ENCODE results near the gene APELA.
"Not testable (repeated sequence)": the region's sequence is repeated elsewhere in the genome, so short reads cannot be mapped to it uniquely, and the experiment has no call there.

APELA gene, protein sequence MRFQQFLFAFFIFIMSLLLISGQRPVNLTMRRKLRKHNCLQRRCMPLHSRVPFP

DNA sequence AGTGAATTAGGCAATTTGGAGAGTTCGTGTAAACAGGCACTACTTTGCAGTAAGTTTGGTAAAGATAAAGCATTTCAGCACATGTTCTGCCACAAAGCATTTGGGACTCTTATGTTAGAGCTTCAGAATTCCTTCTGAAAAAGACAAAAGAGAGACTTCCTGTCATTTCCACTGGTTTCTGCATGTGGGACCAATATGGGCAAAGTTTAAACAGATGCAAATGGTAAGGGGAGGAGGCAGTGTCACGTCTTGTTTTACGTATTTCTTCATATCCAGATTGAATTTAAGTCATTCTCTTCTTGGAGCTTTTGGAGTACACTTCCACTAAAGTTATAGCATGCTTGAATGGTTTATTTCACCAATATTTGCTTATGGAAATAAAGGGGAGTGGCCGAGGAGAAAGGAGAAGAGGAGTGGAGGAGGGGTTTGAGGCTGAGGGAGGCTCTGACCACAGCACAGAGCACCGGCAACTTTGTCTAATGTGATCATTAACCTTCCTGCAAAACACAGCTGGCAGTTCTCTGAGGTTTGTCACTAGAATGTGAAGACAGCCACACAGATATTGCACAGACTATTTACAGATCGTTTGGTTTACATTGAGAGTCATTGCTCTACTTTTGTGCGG, at the start of gene APELA:
Gene APELA, plus strand, starts transcription at position 479 of the 625 bp plus-strand sequence. CDS start 154 bp downstream, outside the sequence.
- DNase-seq: no peak

GRCh38 chr4:164828955-164829354, 48.0 kb upstream of the APELA start:
- DNase-seq: no peak

- DNase-seq: no peak
Observed at GRCh38 chr4:164846566-164846965, 30.4 kb upstream of the APELA start.

DNA sequence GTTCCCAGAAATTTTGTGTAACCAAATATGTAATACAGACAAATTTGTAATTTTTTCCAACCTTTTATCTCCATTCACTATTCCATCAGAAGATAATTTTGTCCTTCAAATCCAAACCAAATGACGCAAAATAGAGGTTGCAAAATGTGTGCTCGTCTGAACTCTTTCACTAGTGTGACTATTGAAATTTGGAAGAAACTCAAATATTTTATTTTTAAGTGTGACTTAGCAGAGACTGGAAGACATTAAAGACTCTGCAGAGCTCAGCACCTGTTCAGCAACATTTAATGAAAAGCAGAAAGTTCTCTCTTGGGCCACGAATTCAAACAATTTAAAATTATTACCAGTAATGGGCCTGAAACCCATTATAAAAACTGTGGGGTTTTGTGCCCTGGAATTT, 30.0 kb upstream of the APELA start:
- DNase-seq: no peak

- no peak for DNase-seq
Observed at GRCh38 chr4:164847967-164848649, 28.9 kb upstream of the APELA start.

GRCh38 chr4:164856396-164856795, 20.6 kb upstream of the APELA start:
- no peak for DNase-seq

- no peak for DNase-seq
Observed at GRCh38 chr4:164866817-164867490, 10.0 kb upstream of the APELA start.

- DNase-seq: no peak
Observed at GRCh38 chr4:164871673-164872072, 5.3 kb upstream of the APELA start.

- DNase-seq: no peak
Observed at GRCh38 chr4:164872481-164872880, 4.5 kb upstream of the APELA start.

DNA sequence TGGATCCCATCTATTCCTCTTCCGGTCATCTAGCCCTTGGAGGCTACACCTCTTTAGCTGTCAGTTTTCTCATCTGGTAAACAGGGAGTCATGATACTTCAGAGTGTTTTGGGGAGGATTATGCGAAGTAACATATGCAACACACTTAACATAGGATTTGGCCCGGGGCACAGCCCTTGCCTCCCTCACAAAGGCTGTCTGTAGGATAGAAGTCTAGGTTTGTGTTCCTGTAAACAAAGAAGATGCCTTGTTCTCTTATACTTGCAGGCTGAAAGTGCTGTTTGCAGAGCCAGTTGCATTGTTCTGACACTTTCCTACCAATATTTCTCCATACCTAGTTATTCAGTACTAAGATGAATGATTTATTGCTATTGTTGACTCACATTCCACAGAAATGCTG, 2.2 kb upstream of the APELA start:
- no peak for DNase-seq

- DNase-seq: no peak
Observed at GRCh38 chr4:164880489-164881262, 3.7 kb downstream of the APELA start.

DNA sequence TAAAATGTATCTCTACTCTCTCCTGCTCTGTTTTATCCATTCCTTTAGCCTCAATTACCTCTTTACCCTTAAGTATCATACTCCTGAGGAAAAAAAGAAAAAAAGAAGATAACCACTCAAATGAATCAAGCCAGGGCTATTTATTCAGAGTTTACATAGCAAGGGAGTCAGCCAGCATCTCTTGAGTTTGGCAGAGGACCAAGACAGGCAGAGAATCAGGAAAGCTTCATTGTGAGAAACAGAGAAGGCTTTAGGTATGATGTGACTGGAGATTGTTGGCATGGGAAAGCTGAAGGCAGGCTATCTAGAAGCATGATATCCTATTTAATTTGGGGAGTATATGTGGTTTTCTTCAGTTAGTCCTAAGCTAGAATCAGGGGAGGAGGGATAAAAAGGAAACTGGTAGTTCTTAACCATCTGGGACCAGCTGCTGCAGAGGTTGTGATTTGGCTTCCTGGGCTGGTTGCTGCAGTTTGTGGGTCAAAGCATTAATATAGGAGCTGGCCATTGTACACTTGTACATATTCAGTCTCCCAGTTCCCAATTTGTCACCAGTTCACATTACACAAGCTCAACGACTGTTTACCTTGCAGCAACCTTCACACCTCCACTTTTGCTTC, 11.2 kb downstream of the APELA start:
- no peak for DNase-seq

DNA sequence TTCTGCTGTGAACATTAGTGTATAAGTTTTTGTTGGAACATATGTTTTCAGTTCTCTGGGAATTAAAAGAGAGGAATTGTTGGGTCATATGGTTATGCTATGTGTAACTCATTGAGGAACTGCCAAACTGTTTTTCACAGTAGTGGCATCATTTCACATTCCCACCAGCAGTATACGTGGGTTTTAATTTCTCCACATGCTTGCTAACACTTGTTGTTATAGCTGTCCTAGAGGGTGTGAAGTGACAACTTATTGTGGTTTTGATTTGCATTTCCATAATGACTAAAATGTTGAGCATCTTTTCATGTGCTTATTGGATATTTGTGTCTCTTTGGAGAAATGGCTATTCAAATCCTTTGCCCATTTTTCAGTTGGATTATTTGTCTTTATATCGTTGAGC, 13.7 kb downstream of the APELA start:
- DNase-seq: no peak

- DNase-seq: no peak
Observed at GRCh38 chr4:164892018-164892417, 15.0 kb downstream of the APELA start.

- no peak for DNase-seq
Observed at GRCh38 chr4:164894702-164895101, 17.7 kb downstream of the APELA start.

DNA sequence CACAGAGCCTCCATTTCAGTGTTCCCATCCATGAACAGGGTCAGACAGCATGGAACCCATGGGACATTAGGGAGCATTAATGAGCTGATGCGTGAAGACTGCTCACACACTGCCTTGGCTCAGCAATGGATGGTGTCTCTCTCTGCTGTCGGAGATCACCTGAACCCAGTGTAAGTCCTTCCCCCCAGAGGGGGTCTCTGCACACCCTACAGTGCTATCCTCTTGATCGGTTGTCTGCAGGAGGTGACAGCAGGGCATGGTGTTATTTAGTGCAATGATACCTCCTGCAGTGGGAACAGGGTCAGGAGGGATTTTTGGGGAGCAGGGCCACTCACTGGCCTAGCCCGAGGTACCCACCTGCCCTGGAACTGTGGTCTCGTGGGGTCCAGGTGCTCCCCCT, 25.6 kb downstream of the APELA start:
- DNase-seq: no peak

GRCh38 chr4:164904336-164904735, 27.4 kb downstream of the APELA start:
- DNase-seq: no peak

DNA sequence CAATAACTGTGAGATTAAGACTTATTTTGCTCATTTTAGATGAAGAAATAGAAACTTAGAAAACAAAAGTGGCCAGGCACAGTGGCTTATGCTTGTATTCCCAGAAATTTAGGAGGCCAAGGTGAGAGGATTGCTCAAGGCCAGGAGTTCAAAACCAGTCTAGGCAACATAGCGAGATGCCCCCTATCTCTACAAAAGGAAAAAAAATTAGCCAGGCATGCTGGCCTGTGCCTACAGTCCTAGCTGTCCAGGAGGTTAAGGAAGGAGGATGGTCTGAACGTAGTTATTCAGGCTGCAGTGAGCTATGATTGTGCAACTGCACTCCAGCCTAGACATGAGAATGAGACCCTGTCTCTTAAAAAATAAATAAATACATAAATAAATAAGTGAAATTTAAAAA, 28.0 kb downstream of the APELA start:
- DNase-seq: no peak

- no peak for DNase-seq
Observed at GRCh38 chr4:164906368-164906767, 29.4 kb downstream of the APELA start.

GRCh38 chr4:164913506-164913905, 36.5 kb downstream of the APELA start:
- not testable (repeated sequence) for DNase-seq

GRCh38 chr4:164918956-164919355, 42.0 kb downstream of the APELA start:
- DNase-seq: no peak

DNA sequence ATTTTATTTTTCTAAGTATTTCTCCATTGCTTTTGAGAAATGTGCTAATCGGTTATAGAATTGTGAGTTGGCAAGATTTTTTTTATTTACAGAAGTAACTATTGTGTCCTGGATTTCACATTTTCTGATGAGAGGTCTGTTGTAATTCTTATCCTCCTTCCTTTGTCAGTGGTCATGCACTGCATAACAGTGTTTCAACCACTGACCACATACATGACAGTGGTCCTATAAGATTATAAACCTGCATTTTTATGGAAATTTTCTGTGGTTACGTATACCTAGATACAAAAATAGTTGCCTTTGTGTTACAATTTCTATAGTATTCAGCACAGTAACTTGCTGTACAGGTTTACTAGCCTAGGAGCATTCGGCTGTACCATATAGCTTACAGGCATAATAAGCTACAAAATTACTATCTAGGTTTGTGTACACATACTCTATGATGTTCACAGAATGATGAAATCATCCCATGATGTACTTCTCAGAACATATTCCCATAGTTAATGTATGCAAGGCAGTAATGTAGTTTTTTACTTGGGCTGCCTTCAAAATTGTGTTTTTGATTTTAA, 47.8 kb downstream of the APELA start:
- no peak for DNase-seq

- no peak for DNase-seq
Observed at GRCh38 chr4:164926301-164926700, 49.3 kb downstream of the APELA start.
